HUES48 (cell line): ENCODE results near the gene ZNF654.
A peak's percentile ranks its signal among the peaks of the same experiment; 100 is the strongest.
"Not testable (repeated sequence)": the region's sequence is repeated elsewhere in the genome, so short reads cannot be mapped to it uniquely, and the experiment has no call there.

Source experiments
- H3K27ac ChIP-seq: one replicate; pipeline ENCODE4 v1.7.0; 2013; ENCODE audit warnings: low read depth, low read length, inconsistent platforms
- H3K27me3 ChIP-seq: 2 replicates; pipeline ENCODE4 v1.6.1; 2013; ENCODE audit warnings: mild to moderate bottlenecking, low read length; ENCODE audit not compliant: control insufficient read depth, insufficient read depth
- H3K36me3 ChIP-seq: 2 replicates; pipeline ENCODE4 v1.6.1; 2013; ENCODE audit warnings: low read length; ENCODE audit not compliant: control insufficient read depth, insufficient read depth
- H3K4me1 ChIP-seq: 2 replicates; pipeline ENCODE4 v1.6.1; 2013; ENCODE audit warnings: mild to moderate bottlenecking, low read length; ENCODE audit not compliant: control insufficient read depth, insufficient read depth
- H3K4me3 ChIP-seq: 2 replicates; pipeline ENCODE4 v1.5.1; 2013; ENCODE audit warnings: mild to moderate bottlenecking, low read depth, low read length
- H3K9ac ChIP-seq: 2 replicates; pipeline ENCODE4 v1.6.1; 2013; ENCODE audit warnings: mild to moderate bottlenecking, low read depth, low read length, moderate library complexity
- H3K9me3 ChIP-seq: 2 replicates; pipeline ENCODE4 v1.6.1; 2013; ENCODE audit warnings: low read length; ENCODE audit not compliant: control insufficient read depth, insufficient read depth

ZNF654 gene

DNA sequence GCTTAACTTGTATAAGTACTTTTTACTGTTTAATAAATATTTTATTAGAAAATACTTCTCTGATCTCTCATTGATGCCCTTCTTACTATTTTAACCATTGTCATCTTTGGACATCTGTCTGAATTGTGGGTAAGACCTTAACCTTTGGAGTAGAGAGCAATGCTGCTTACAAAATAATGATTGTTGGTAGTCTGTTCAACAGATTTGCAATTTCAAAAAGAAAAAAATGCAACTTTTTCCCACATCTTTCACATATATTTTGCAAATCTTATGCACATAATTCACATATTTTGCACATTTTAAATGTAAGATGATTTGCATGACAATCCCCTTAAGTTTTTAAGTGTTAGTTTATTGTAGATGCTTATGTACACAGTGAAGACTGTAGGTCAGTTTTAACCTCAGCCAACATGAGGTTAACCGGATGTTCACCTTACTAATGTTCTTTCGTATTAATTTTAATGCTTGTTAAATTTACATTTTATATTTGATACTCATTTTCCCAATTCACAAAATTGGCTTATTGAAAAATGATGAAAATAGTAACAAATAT lies 107.4 kb downstream of the ZNF654 start:
- Histone ChIP-seq H3K27ac (no peak overlapping the region), H3K4me1 (no peaks in the 10 kb centered on the region), H3K9me3 (no peaks in the 10 kb centered on the region), H3K36me3 (peaks cover 10% of the 10 kb centered on the region), H3K4me3 (no peak overlapping the region), H3K9ac (no peak overlapping the region), H3K27me3 (no peaks in the 10 kb centered on the region)

DNA sequence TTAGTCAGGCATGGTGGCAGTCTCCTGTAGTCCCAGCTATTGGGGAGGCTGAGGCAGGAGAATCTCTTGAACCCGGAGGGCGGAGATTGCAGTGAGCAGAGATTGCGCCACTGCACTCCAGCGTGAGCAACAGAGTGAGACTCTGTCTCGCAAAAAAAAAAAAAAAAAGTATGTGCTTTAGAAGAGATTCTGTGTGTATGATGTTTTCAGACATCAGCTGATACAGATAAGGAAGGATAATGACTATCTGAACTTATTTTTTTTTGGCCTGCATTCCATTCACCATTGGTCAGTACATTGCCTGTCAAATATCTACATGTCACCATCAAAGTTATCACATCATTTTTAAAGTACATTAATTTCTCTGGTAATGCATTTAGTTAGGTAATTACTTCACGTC lies 108.1 kb downstream of the ZNF654 start:
- Histone ChIP-seq H3K4me1 (no peaks in the 10 kb centered on the region), H3K36me3 (peaks cover 9% of the 10 kb centered on the region), H3K4me3 (no peak overlapping the region), H3K9ac (no peak overlapping the region), H3K9me3 (no peaks in the 10 kb centered on the region), H3K27ac (no peak overlapping the region), H3K27me3 (no peaks in the 10 kb centered on the region)

DNA sequence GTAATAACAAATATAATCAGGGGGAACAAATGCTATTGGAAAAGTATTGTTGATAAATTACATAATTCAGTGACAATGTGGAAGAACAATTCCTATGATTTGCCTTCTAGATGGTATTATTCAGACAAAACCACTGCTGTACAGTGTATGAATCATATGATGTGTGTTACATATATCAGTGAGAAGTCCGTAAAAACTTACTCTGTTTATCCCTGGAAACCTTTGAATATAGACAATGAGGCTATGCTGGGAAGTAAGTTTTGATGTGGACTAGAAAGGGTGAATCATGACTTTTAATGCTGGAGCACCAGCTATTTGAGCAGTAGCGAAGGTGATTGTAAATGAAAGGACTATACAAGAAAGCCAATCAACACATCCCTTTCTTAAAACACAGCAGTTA lies 108.6 kb downstream of the ZNF654 start:
- Histone ChIP-seq H3K27ac (no peak overlapping the region), H3K27me3 (no peaks in the 10 kb centered on the region), H3K36me3 (peaks cover 3% of the 10 kb centered on the region; the same call in 1 of the 2 replicates), H3K4me1 (no peaks in the 10 kb centered on the region), H3K9ac (no peak overlapping the region), H3K4me3 (no peak overlapping the region), H3K9me3 (no peaks in the 10 kb centered on the region)

DNA sequence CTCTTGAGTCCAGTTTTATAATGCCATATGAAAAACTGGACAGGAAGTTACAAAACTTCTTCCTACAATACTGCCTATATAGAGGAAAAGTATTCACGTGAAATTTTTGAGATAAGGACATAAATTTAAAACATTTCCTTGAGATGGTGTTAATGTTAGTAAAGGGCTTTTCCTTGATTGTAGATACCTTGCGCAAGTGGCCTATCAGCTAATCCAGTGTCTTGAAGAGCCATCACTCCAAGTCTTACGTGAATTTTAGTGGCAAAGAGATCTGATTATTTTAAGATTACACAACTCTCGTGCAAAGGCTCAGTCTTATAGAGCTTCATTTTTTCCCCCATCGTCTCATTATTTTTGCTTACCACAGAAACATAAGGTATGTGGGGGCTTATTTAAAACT lies 109.1 kb downstream of the ZNF654 start:
- Histone ChIP-seq H3K9ac (no peak overlapping the region), H3K27ac (no peak overlapping the region), H3K4me1 (no peaks in the 10 kb centered on the region), H3K4me3 (no peak overlapping the region), H3K27me3 (no peaks in the 10 kb centered on the region), H3K9me3 (no peaks in the 10 kb centered on the region), H3K36me3 (no peaks in the 10 kb centered on the region)

DNA sequence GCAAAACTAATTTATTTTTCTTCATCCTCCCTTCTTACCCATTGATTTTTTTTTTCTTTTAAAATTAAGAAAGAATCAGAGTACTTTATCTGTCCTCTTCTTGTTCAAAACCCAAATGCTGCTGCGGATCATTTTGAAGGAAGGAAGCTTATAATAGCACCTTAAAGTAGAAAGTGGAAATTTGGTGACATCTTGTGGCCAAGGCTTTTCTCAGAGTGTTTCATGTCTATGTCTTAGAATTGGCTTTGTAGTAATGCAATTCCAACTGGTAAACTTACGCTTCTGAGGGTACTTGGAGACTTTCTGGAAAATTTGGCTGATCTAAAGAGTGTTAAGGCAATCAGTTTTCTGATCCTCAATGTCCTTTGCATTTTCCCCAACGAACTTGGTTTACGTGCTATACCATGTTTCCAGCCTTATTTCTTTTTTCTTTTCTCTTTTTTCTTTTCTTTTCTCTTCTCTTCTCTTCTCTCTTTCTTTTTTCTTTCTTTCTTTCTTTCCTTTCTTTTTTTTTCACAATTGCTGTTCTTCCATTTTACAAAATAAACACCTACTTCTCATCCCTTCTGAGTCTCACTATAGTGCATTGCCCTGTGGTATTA lies 121.4 kb downstream of the ZNF654 start:
- no peak overlapping the region for H3K9ac ChIP-seq
- no peaks in the 10 kb centered on the region for H3K4me1 ChIP-seq
- H3K27me3 ChIP-seq: no peaks in the 10 kb centered on the region
- no peak overlapping the region for H3K27ac ChIP-seq
- no peaks in the 10 kb centered on the region for H3K9me3 ChIP-seq
- no peaks in the 10 kb centered on the region for H3K36me3 ChIP-seq
- H3K4me3 ChIP-seq: no peak overlapping the region

DNA sequence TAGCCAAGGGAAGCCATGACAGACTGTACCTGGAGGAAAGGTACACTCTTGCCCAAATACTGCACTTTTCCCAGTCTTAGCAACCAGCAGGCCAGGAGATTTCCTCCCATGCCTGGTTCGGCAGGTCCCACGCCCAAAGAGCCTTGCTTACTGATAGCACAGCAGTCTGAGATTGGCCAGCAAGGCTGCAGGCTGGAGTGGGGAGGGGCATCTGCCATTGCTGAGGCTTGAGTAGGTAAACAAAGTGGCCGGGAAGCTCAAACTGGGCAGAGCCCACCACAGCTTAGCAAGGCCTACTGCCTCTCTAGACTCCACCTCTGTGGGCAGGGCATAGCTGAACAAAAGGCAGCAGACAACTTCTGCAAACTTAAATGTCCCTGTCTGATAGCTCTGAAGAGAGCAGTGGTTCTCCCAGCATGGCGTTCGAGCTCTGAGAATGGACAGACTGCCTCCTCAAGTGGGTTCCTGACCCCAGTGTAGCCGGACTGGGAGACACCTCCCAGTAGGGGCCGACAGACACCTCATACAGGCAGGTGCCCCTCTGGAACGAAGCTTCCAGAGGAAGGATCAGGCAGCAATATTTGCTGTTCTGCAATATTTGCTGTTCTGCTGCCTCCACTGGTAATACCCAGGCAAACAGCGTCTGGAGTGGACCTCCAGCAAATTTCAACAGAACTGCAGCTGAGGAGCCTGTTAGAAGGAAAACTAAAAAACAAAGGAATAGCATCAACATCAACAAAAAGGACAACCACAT lies 123.3 kb downstream of the ZNF654 start:
- H3K27me3 ChIP-seq, H3K4me1 ChIP-seq, H3K27ac ChIP-seq, H3K4me3 ChIP-seq, H3K36me3 ChIP-seq, H3K9ac ChIP-seq, H3K9me3 ChIP-seq: not testable (repeated sequence)

DNA sequence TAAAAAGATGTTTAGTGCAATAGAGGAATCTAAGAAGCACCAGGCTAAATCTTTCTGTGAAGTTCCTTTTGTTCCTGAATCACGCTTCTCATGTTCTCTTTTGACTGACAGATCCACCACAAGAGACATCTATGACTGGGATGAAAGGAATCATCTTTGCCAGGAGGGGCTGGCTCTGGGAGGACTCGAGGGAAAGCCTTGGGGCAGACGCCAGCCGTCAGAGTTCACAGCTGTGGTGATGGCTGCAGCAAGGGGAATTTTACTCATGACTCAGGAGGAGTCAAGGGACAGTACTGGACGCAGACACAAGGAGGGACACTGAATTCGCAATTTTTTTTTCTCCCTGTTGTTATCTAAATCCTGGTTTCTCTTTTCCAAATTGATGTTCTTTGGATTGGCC lies 129.4 kb downstream of the ZNF654 start:
- H3K27me3 ChIP-seq: no peaks in the 10 kb centered on the region
- H3K27ac ChIP-seq: no peak overlapping the region
- no peak overlapping the region for H3K4me3 ChIP-seq
- no peaks in the 10 kb centered on the region for H3K36me3 ChIP-seq
- peaks cover 3% of the 10 kb centered on the region; the same call in 1 of the 2 replicates for H3K4me1 ChIP-seq
- H3K9ac ChIP-seq: no peak overlapping the region
- no peaks in the 10 kb centered on the region for H3K9me3 ChIP-seq

DNA sequence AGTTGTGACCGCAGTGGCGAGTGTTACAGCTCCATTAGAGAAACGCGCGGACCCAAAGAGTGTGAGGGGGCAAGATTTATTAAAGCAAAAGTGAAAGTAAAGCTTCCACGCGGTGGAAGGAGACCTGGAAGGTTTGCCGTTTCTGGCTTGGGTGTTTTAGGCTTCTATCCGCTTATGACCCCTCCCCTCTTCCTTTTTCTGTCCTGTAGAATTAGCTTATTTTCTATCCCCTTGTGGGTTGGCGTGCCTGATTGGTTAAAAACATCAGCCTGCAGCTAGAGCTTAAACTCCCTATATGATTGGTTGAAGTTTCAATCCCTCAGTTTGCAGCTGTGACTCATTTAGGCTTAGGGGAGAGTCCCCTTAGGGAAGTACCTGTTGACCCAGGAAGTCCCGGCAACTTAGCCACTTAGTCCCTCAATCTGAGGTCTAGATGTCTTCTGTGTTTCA lies 130.3 kb downstream of the ZNF654 start:
- H3K4me3 ChIP-seq: no peak overlapping the region
- no peaks in the 10 kb centered on the region for H3K9me3 ChIP-seq
- H3K4me1 ChIP-seq: peaks cover 3% of the 10 kb centered on the region; the same call in 1 of the 2 replicates
- H3K27me3 ChIP-seq: no peaks in the 10 kb centered on the region
- no peak overlapping the region for H3K9ac ChIP-seq
- H3K36me3 ChIP-seq: no peaks in the 10 kb centered on the region
- H3K27ac ChIP-seq: no peak overlapping the region

DNA sequence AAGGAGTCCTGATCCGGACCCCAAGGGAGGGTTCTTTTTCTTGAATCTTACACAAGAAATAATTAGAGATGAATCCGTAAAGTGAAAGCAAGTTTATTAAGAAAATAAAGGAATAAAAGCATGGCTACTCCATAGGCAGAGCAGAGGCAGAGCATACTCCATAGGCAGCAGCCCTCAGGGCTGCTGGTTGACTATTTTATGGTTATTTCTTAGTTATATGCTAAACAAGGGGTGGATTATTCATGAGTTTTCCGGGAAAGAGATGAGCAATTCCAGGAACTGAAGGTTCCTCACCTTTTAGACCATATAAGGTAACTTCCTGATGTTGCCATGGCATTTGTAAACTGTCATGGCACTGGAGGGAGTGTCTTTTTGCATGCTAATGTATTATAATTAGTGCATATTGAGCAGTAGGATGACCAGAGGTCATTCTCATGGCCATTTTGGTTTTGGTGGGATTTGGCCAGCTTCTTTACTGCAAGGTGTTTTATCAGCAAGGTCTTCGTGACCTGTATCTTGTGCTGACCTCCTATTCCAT lies 132.9 kb downstream of the ZNF654 start:
- H3K4me1 ChIP-seq: peaks cover 10% of the 10 kb centered on the region
- no peaks in the 10 kb centered on the region for H3K9me3 ChIP-seq
- no peaks in the 10 kb centered on the region for H3K27me3 ChIP-seq
- H3K27ac ChIP-seq: peak overlapping the region; percentile 78
- no peak overlapping the region for H3K4me3 ChIP-seq
- H3K36me3 ChIP-seq: no peaks in the 10 kb centered on the region
- H3K9ac ChIP-seq: no peak overlapping the region; the same call in 1 of the 2 replicates

DNA sequence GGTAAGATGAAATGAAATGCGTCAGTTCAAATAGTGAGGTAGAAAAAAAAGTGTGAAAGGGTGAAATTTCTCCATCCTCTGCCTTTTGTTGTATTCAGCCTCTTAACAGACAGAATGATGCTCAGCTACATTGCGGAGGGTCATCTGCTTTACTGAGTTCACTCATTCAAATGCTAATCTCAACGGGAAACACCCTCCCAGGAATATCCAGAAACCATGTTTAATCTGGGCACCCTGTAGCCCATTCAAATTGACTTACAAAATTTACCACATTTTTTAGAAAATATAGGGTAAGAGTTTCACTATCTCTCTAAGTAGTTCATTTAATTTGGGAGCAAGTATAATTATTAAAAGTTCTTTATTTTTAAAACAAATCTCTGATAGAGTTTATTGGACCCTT lies 133.6 kb downstream of the ZNF654 start:
- H3K27ac ChIP-seq: peak overlapping the region; percentile 78
- no peak overlapping the region for H3K4me3 ChIP-seq
- H3K4me1 ChIP-seq: peaks cover 17% of the 10 kb centered on the region
- H3K36me3 ChIP-seq: no peaks in the 10 kb centered on the region
- H3K27me3 ChIP-seq: no peaks in the 10 kb centered on the region
- no peaks in the 10 kb centered on the region for H3K9me3 ChIP-seq
- H3K9ac ChIP-seq: no peak overlapping the region; the same call in 1 of the 2 replicates
